ACC112 (cell line): Measurements from ENCODE around the gene ABCC8.

Source experiments
- H2AFZ ChIP-seq: fragments of 200-600 bp; sonication (generic); one replicate; pipeline ENCODE4 v1.6.0; 2017; ENCODE audit warnings: antibody characterized with exemption, low read length; ENCODE audit not compliant: unreplicated experiment
- H3K27ac ChIP-seq: fragments of 200-600 bp; sonication (generic); 2 replicates; pipeline ENCODE4 v1.5.1; 2014; ENCODE audit warnings: low read depth, mild to moderate bottlenecking, antibody characterized with exemption, low read length, moderate library complexity
- H3K27me3 ChIP-seq: fragments of 200-600 bp; sonication (generic); 2 replicates; pipeline ENCODE4 v1.6.1; 2014; ENCODE audit warnings: mild to moderate bottlenecking, antibody characterized with exemption, low read length, moderate library complexity, mixed read lengths; ENCODE audit not compliant: insufficient read depth
- H3K36me3 ChIP-seq: fragments of 200-600 bp; sonication (generic); 2 replicates; pipeline ENCODE4 v1.6.1; 2016; ENCODE audit warnings: mild to moderate bottlenecking, antibody characterized with exemption, low read length, moderate library complexity, mixed read lengths; ENCODE audit not compliant: insufficient read depth
- H3K4me1 ChIP-seq: fragments of 200-600 bp; sonication (generic); one replicate; pipeline ENCODE4 v1.6.1; 2016; ENCODE audit warnings: low read length, mixed read lengths; ENCODE audit not compliant: insufficient read depth, unreplicated experiment, control insufficient read depth
- H3K4me3 ChIP-seq: fragments of 200-600 bp; sonication (generic); 2 replicates; pipeline ENCODE4 v1.5.1; 2014; ENCODE audit warnings: mild to moderate bottlenecking, low read depth, low read length
- H3K79me2 ChIP-seq: fragments of 200-600 bp; sonication (generic); one replicate; pipeline ENCODE4 v1.6.0; 2016; ENCODE audit warnings: low read length; ENCODE audit not compliant: control insufficient read depth, unreplicated experiment, insufficient read depth

The ABCC8 gene

DNA sequence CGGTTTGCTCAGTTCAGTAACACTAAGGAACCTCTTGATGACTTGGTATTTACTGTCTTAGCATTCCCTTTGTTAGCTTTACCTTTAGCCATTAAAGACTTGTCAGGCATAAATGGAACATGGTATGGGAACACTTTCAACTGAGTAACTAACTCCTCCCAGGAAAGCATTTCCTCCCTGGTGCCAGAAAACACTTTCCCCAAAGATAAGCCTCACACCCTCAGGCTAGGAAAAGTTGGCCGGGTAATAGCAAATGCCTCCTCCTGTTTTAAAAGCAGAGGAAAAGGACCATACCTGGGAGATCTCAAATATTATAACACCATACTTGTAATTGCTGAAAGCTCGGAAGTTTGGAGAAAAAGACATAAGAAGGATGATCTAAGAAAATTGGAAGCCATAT is 100.2 kb downstream of the ABCC8 start:
- Histone ChIP-seq H3K4me1 (peaks cover 11% of the 10 kb centered on the region), H3K27ac (no peak overlapping the region), H3K4me3 (no peak overlapping the region), H3K36me3 (peaks cover 71% of the 10 kb centered on the region), H3K79me2 (no peaks in the 10 kb centered on the region), H2AFZ (no peak overlapping the region), H3K27me3 (no peaks in the 10 kb centered on the region)

DNA sequence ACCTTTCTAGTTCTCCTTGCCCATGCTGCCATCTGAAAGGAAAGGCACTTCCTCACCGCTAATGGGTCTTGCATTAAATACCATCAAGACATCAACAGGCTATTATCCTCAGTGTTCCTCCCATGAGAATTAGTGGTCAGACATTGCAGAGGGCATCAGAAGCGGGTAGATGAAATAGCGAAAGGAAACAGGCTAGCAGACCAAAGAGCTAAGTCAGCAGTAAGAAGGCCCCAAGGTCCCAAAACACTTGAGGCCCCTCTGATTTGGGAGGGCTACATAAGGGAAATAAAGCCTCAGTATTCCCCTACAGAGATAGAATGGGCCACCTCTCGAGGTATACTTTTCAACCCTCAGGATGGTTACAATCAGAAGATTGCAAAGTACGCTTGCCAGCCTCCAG is 101.1 kb downstream of the ABCC8 start:
- peaks cover 2% of the 10 kb centered on the region for H3K4me1 ChIP-seq
- H2AFZ ChIP-seq = no peak overlapping the region
- no peaks in the 10 kb centered on the region for H3K27me3 ChIP-seq
- no peak overlapping the region for H3K27ac ChIP-seq
- H3K79me2 ChIP-seq = no peaks in the 10 kb centered on the region
- peaks cover 80% of the 10 kb centered on the region for H3K36me3 ChIP-seq
- H3K4me3 ChIP-seq = no peak overlapping the region

DNA sequence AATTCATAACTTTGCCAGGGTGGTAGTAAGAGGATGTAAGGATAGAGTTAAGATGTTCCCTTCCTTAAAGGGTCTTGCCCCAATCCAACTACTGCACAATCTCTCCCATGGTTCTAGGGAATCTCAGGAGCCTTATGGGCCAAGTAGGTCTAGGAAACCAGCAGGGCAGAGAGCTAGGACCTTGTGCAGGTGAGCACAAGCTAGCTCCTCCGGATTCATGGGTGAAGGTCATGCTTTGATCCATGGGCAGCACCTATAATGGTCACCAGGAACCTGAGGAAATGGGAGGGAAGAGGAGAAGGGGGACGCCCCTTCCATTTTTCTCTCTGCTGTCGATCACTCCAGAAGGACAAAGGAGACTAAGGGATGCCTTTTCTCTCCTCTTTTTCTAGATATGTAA is 105.0 kb downstream of the ABCC8 start:
- Histone ChIP-seq H3K4me1 (no peaks in the 10 kb centered on the region), H2AFZ (no peak overlapping the region), H3K36me3 (peaks cover 93% of the 10 kb centered on the region), H3K27me3 (no peaks in the 10 kb centered on the region), H3K27ac (no peak overlapping the region), H3K79me2 (no peaks in the 10 kb centered on the region), H3K4me3 (no peak overlapping the region)

DNA sequence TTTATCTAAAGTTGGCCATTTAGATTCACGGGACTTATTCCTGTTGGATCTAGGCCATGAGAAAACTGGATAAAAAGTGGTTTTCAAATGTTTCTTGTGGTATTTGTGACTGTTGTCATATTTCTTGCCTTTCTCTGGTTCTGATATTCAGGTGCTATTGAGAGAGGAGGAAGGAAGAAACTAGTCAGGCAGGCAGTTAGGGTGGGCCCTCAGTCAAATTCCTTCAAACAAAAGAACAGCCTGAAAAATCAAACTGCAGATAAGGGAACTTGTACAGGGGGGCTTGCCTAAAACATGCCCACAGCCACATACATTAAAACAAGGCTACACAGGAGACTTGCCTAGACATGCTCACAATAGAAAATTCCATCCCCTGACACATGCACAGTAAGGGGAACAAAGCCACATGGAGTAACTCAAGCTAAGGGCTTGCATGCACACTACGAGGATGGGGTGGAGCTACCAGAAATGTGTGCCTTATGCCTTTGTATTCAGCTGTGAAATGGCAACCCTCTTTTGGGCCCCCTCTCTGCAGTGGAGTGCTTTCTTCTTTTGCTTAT is 106.9 kb downstream of the ABCC8 start:
- Histone ChIP-seq H2AFZ (no peak overlapping the region), H3K4me1 (no peaks in the 10 kb centered on the region), H3K27me3 (no peaks in the 10 kb centered on the region), H3K27ac (no peak overlapping the region), H3K79me2 (no peaks in the 10 kb centered on the region), H3K4me3 (no peak overlapping the region), H3K36me3 (peaks cover 85% of the 10 kb centered on the region)

DNA sequence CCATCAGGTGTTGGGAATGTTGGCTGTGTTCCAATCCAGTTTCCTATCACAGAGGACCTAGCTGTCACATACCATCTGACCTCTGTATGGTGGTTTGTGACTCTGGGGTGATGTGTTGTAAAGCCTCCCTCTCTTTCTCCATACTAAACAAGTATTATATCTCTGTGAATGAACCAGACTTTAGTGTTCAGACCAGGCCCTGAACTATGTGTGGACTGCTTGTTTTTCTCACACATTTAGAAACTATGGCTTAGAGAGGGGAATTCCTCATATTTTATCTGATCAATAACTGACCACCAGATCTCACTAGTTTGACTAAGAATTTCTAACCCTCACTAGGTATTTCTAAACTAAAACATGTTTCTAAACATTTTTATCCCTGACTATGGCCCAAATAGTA is 107.6 kb downstream of the ABCC8 start:
- Histone ChIP-seq H3K4me1 (no peaks in the 10 kb centered on the region), H3K36me3 (peaks cover 80% of the 10 kb centered on the region), H3K79me2 (no peaks in the 10 kb centered on the region), H3K4me3 (no peak overlapping the region), H3K27me3 (no peaks in the 10 kb centered on the region), H2AFZ (no peak overlapping the region), H3K27ac (no peak overlapping the region)

DNA sequence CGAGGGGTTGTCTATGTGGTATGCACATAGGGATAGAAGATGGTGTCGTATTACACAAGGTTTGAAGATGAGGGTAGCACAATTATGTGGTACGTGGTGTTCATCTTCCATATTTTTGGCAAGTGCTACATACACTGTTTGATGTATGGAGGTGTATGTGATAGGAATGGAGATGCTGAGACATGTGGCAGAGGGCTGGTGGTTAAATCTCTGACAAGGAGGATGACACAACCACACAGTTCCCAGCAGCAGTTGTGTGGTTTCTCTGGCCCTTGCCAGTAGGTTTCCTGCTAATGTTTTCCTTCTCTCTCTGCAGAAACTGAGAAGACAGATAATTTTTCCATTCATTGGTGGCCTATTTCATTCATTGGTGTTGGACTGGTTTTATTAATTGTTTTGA is 108.1 kb downstream of the ABCC8 start:
- Histone ChIP-seq H3K27ac (no peak overlapping the region), H3K4me1 (no peaks in the 10 kb centered on the region), H3K36me3 (peaks cover 74% of the 10 kb centered on the region), H3K27me3 (no peaks in the 10 kb centered on the region), H3K79me2 (no peaks in the 10 kb centered on the region), H2AFZ (no peak overlapping the region), H3K4me3 (no peak overlapping the region)

DNA sequence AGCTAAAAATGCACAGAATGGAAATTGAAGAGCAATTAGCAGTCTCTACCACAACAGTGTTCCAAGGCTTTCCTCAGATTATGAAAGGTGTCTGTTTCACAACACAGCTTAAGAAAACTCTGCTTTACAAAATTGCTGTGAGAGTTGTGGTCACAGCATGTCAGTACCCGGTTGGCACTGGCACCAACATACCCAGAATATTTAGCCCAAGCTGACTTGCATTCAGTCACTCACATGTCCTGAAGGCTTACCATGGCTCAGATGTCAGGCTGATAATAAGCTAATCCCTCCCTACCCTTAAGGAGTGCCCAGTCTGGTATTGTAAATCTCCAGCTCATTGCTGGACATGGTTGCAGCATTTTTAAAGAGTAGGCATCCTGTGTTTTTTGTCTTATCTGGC is 110.2 kb downstream of the ABCC8 start:
- Histone ChIP-seq H3K27me3 (no peaks in the 10 kb centered on the region), H3K4me3 (no peak overlapping the region), H3K79me2 (peaks cover 2% of the 10 kb centered on the region), H3K36me3 (peaks cover 59% of the 10 kb centered on the region), H3K27ac (no peak overlapping the region), H2AFZ (no peak overlapping the region), H3K4me1 (no peaks in the 10 kb centered on the region)

DNA sequence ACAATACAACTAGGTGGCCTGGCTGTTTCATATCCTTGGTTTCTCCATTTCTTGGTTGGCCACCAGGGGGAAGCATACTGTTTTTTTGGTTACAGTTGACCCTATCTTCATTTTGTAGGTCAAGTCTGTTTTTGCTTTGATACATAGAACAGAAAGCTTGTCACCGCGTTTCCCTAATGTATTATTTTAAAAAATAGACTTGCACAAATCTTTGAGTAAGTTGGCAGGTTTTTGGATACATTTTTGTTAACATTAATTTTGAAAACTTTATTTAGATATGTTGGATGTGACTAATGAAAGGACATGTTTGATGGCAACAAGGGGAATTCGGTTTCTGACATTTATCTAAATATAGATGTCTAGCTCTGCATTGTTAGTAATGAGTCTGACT is 122.0 kb downstream of the ABCC8 start:
- H3K79me2 ChIP-seq = peaks cover 8% of the 10 kb centered on the region
- H3K4me1 ChIP-seq = peaks cover 8% of the 10 kb centered on the region
- H3K4me3 ChIP-seq = peak overlapping the region; percentile 88
- peaks cover 26% of the 10 kb centered on the region for H3K36me3 ChIP-seq
- no peak overlapping the region for H2AFZ ChIP-seq
- H3K27ac ChIP-seq = no peak overlapping the region
- H3K27me3 ChIP-seq = no peaks in the 10 kb centered on the region

DNA sequence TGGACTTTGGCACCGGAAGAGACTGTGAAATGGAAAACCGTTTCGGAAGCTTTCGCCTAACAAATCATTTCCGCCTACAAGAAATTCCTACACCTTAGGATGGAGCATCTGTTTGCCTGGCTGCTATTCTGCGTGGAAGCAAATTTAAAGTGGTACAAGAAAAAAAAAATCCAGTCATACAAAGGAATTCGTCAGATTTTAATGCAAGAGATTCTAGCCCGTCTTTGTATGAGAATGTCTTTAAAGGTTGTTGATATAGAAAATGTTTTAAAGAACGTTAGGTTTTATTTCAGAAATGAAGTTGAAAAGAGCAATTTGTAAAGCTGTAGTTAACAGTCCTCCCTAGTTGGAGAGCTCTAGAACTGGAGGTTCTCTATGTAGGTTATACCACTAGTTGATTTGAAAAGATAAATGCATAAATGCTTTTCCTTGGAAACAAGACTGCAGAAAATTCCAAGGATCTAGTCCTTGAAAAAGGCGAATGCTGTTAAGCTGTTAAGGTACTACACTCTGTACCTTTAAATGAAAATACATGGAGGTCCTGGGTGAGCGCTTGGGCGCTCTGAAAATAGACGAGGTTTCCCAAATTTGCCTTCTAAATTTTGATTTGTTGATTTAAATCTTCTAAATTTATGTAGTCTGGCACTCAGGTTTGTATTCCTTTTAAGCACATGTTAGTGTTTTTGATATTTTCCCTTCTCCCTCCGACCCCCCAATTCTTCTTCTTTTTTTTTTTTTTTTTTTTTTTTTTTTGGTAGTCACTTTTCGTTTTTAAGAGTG is 122.6 kb downstream of the ABCC8 start:
- H3K4me1 ChIP-seq = peaks cover 8% of the 10 kb centered on the region
- peaks cover 23% of the 10 kb centered on the region for H3K36me3 ChIP-seq
- no peaks in the 10 kb centered on the region for H3K27me3 ChIP-seq
- H3K4me3 ChIP-seq = peak overlapping the region; percentile 88
- peak overlapping the region; percentile 100 for H2AFZ ChIP-seq
- H3K27ac ChIP-seq = peak overlapping the region; percentile 61
- H3K79me2 ChIP-seq = peaks cover 8% of the 10 kb centered on the region

DNA sequence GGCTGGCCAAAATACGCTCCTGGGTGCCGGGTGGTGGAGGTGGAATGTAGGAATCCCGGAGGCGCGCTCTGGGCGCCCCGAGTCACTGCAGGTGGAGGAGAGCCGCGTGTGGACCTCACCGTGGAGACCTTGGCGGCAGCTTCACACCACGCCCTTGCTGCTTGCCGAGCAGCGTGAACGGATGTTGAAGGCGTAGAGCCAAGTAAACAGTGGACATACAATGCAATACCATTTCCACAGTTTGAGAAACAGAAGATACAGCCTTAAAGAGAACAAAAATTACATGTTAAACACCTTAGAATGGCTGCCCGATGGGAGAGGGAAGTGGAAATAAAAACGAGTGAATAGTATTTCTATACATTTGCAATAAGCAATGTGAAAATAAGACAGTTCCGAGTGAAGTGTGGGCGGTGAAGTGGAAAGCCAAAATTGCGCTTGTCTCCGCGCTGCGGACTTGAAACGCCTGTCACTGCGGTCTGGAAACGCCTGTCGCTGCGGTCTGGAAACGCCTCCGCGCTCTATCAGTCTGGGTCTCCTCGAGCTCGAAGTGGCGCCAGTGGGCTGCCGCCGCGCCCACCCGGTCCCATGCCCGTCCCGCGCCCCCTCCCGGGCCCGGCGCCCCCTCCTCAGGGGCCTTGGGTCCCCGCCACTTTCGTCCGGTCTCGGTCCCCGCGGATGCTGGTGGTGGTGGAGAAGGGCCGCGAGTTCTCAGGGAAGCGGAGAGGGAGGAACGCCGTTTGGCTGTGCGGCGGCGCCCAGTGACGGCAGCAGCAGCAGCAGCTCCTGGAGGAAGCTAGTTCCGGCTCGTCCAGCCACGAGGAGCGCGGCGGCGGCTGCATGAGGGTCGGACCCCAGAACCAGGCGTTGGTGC is 123.5 kb downstream of the ABCC8 start:
- peaks cover 15% of the 10 kb centered on the region for H3K36me3 ChIP-seq
- H3K27me3 ChIP-seq = no peaks in the 10 kb centered on the region
- peaks cover 8% of the 10 kb centered on the region for H3K4me1 ChIP-seq

More for the DNA sequence above, 123.5 kb downstream of the ABCC8 start:
- Histone ChIP-seq H2AFZ (peak overlapping the region; percentile 100), H3K27ac (peak overlapping the region; percentile 61), H3K79me2 (peaks cover 8% of the 10 kb centered on the region), H3K4me3 (peak overlapping the region; percentile 88)
